ENCODE results near the gene PIK3CG.
"Not testable (repeated sequence)": the region's sequence is repeated elsewhere in the genome, so short reads cannot be mapped to it uniquely, and the experiment has no call there.

PIK3CG gene

GRCh38 chr7:106888204-106888603, 23.1 kb downstream of the PIK3CG start:
- no peak for DNase-seq

DNA sequence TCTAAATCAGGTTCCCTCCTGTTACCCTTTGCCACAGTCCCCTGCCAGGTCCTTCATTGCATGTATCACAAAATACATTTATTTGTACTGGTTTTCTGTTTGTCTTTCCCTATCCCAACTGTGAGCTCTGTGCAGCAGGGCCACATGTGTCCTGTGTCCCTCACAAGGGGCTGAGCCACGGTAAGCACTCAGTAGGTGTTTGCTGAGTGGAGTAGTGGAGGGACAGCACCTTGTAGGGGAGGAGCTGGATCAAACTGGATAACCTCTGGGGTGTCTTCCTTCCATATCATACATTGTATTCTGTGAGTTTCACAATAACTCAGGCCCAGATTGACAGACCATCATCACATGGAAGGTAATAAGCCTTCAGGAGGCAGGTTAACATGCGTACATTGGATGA, 25.9 kb downstream of the PIK3CG start:
- no peak for DNase-seq

DNA sequence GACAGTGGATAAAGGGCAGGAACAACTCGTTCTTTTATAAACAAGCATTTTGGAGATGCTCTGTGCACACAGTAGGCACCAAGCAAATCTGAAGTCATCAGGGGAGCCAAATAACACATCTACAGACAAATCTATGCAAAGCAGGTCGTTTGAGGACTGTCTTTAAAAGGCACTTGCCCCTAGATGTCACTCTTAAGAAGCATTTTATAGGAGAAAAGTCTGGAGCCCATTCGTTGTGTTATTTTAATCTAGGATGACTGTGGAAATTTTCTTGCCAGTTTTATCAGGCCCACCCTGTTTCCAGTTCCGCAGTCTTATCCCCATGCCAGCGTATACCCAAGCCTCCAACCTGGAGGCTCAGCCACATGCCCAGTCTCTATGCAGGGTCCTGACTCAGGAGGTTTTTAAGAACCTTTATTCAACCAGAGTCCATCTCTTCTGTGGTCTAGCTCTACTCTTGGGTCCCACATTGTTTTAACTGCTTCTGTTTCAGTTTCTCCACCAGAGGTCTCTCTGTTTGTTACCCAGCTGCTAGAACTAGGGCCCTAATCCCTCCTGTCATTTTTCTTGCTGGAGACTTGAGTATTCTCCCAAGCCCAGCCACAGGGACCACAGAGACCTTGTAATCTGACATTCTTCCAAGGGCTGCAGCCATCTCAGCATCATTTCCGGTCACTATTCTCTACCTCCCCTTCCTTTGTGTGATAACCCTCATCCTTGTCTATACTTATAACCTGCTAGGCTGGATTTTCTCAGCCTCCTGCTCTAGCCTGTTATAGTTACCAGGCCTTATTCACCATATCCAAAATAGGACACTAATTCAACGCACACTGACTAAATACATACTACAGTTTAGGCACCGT, 26.7 kb downstream of the PIK3CG start:
- DNase-seq = no peak

GRCh38 chr7:106893591-106893990, 28.5 kb downstream of the PIK3CG start:
- no peak for DNase-seq

- DNase-seq = no peak
These were observed 30.3 kb downstream of the PIK3CG start for GRCh38 chr7:106895246-106895864.

- DNase-seq = no peak
These were observed 31.1 kb downstream of the PIK3CG start for GRCh38 chr7:106896231-106896630.

GRCh38 chr7:106897553-106897952, 32.5 kb downstream of the PIK3CG start:
- DNase-seq = not testable (repeated sequence)

DNA sequence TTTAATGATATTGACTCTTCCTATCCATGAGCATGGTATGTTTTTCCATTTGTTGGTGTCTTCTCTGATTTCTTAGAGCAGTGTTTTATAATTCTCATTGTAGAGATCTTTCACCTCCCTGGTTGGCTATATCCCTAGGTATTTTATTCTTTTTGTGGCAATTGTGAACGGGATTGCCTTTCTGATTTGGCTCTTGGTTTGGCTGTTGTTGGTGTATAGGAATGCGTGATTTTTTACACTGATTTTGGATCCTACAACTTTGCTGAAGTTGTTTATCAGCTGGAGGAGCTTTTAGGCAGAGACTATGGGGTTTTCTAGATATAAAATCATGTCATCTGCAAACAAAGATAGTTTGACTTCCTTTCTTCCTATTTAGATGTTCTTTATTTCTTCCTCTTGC, 33.9 kb downstream of the PIK3CG start:
- DNase-seq = not testable (repeated sequence)

GRCh38 chr7:106901828-106902441, 36.9 kb downstream of the PIK3CG start:
- DNase-seq = no peak

DNA sequence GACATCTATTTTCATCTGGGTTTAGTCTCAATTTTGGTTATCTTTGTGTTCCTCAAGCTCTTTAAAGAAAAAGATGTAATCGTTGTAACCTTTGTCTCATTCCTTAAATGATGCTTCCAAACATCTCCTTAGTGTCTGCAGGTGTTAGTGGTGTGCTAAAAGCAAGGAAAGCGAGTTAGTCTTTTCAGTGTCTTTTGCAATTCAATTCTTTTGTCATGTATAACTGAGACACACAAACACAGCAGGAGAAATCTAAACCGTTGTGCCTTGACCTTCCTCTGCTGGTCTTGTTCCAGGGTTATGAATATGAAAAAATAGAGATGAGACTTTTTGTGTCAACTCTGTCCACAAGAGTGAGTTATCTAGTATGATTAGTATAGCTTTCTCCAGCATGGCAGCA, 40.7 kb downstream of the PIK3CG start:
- DNase-seq = no peak

- DNase-seq = no peak
These were observed 46.9 kb downstream of the PIK3CG start for GRCh38 chr7:106911959-106912358.

- no peak for DNase-seq
These were observed 49.0 kb downstream of the PIK3CG start for GRCh38 chr7:106914018-106914607.

DNA sequence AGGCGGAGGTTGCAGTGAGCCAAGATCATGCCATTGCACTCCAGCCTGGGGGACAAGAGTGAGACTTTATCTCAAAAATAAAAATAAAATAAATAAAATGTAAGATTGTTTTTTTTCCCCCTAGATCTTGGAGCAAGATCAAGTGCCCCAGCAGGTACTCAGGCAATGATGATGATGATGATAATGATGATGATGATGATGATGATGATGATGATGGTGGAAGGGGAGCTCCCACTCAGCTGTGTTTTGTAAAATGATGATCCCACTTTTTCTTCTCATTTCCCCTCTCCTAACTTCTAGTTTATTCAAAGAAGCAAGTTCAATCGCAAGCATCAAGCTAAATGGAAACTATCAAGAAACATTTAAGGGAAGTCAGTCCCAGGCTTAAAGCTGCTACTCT, 50.3 kb downstream of the PIK3CG start:
- no peak for DNase-seq

DNA sequence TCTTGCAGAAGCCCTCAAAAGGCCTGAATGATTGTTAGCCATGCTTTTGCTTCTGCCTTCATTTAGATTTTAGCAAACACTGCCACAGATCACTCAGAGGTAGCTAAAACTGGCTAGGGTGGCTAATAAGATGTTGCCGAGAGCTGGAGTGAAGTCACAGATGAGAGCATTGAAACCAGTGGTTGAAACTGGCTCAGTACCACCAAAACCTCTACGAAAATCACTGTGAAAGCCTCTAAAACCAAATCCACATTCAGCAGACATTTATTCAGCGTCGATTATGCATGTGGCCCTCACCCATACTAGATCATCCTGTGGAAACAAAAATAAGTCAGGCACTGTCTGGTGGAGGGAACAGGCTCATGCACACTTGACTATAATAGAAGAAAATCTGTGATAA, 50.8 kb downstream of the PIK3CG start:
- no peak for DNase-seq

- no peak for DNase-seq
These were observed 51.6 kb downstream of the PIK3CG start for GRCh38 chr7:106916679-106917078.

GRCh38 chr7:106918991-106919390, 53.9 kb downstream of the PIK3CG start:
- DNase-seq = no peak

- not testable (repeated sequence) for DNase-seq
These were observed 59.4 kb downstream of the PIK3CG start for GRCh38 chr7:106924468-106924867.

DNA sequence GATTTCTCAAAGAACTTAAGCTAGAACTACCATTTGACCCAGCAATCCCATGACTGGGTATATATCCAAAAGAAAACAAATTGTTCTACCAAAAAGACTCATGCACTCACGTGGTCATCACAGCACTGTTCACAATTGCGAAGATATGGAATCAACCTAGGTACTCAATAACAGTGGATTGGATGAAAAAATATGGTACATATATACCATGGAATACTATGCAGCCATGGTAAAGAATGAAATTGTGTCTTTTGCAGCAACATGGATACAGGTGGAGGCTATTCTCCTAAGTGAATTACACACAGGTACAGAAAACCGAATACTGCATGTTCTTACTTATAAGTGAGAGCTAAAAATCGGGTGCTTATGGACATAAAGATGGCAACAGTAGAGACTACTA, 61.8 kb downstream of the PIK3CG start:
- DNase-seq = no peak

DNA sequence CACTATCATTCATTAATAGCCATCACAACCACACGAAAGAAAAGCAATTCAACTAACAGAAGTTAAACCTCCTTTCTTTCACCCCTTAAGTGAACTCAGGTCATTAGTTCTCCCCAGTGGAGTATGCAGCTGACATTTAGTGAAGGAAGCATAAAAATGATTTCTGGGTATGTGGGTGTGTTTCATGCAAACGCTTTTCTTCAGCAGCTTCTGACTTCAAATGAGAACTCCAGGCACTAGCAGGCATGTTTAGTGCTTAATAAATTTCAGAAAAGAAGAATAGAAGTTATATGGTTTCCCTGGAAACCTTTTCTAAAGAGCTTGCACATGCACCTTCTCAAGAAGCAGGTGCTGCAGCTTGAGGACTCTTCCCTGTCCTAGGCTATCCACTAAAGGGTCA, 62.5 kb downstream of the PIK3CG start:
- no peak for DNase-seq

GRCh38 chr7:106929616-106930015, 64.5 kb downstream of the PIK3CG start:
- DNase-seq = not testable (repeated sequence)

DNA sequence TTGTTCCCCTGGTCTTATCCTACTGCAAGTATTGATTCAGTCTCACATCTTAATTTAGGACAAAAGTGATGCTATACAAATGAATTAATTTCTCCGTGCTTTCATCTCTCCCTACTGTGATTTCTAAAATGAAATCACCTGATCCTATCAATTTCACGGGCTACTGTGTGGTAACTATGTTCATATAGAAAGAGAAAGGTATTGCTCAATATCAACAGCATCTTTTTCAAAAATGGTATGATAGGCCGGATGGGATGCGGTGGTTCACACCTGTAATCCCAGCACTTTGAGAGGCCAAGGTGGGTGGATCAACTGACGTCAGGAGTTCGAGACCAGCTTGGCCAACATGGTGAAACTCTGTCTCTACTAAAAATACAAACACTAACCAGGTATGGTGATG, 71.2 kb downstream of the PIK3CG start:
- no peak for DNase-seq

DNA sequence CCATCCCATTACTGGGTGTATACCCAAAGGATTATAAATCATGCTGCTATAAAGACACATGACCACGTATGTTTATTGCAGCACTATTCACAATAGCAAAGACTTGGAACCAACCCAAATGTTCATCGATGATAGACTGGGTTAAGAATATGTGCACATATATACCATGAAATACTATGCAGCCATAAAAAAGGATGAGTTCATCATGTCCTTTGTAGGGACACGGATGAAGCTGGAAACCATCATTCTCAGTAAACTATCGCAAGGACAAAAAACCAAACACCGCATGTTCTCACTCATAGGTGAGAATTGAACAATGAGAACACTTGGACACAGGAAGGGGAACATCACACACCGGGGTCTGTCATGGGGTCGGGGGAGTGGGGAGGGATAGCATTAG, 73.0 kb downstream of the PIK3CG start:
- not testable (repeated sequence) for DNase-seq

GRCh38 chr7:106938803-106939202, 73.7 kb downstream of the PIK3CG start:
- no peak for DNase-seq
